Measurements from ENCODE around the gene CD200.
"Not testable (repeated sequence)": the region's sequence is repeated elsewhere in the genome, so short reads cannot be mapped to it uniquely, and the experiment has no call there.

CD200 gene

DNA sequence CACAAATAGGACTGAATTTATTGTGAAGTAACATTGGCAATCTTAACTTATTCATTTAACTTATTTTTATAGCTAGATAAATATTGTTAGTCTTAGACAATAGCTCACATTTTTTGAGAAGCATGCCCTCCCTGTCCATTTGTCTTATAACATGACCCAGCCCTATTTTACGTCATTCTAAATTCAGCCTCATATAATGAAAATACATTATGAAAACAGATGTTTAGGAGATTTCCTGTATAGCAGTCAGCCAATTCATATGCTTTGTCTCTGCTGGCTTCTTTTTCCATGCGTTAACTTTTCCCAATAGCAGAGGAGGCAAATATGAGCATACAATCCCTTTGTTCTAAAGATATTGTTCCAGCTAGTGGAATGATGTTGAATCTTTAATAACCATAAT lies 29.3 kb downstream of the CD200 start:
- DNase-seq, result no peak

- no peak for DNase-seq
Measured at GRCh38 chr3:112364291-112364690, 31.3 kb downstream of the CD200 start.

DNA sequence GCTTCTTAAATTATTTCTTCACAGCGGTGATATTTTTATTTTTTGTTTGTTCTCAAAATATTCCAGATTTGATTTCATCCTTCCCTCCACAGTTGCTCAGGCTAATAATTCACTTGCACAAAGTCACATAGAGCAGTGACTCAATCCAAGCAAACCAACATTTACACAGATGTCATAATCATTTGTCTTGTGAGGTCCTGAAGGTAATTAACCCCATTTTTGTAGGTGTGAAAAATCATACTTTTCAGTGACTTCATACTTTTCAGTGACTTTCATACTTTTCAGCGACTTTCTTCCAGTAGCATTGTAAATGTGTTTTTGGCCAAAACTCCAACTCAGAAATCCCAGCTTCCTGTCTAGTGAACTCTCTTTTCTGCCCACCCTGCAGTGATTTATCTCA lies 32.1 kb downstream of the CD200 start:
- DNase-seq, result no peak

DNA sequence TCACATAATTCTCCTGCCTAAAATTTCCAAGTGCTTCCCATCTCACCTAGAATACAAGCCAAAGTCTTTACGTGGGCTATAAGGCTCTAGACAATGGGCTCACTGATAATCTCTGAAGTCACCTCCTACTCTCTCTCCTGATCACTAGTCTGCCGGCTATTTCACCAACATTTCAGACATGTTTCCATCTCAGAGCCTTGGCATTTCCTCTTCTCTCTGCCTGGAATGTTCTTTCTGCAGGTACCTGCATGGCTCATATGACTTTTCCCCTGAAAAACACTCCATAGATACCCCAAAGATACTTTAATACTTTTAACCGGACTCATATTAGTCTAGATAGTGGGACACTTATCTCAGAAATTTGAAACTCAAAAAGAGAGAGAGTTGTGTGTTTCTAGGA lies 32.7 kb downstream of the CD200 start:
- DNase-seq, result no peak

- DNase-seq, result no peak
Measured at GRCh38 chr3:112366522-112366921, 33.6 kb downstream of the CD200 start.

- DNase-seq, result no peak
Measured at GRCh38 chr3:112371569-112371968, 38.6 kb downstream of the CD200 start.

- peak; percentile 36 for DNase-seq
Measured at GRCh38 chr3:112372396-112372795, 39.4 kb downstream of the CD200 start.

DNA sequence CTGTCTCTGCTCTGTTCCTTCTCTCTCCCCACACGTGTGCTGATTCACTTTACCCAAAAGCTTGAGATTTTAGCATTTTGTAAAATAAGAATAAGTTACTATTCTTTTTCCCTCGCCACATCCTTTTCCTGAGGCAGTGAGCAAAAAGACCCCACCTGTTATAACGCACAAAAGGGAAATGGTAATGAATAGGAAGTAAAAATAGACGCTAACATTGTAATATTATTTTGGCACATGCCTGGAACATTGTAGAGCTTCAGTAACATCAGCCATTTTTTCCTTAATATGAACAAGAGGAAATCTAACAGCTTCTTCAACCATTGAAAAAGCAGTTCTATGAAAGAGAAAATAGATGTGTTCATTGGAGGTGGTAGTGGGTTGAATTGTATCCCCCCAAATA lies 40.5 kb downstream of the CD200 start:
- DNase-seq, result no peak

GRCh38 chr3:112373924-112374323 lies 41.0 kb downstream of the CD200 start:
- no peak for DNase-seq

GRCh38 chr3:112374333-112374734 lies 41.4 kb downstream of the CD200 start:
- peak; percentile 29 for DNase-seq

- DNase-seq, result no peak
Measured at GRCh38 chr3:112375117-112375516, 42.2 kb downstream of the CD200 start.

GRCh38 chr3:112376241-112376911 lies 43.4 kb downstream of the CD200 start:
- DNase-seq, result no peak

DNA sequence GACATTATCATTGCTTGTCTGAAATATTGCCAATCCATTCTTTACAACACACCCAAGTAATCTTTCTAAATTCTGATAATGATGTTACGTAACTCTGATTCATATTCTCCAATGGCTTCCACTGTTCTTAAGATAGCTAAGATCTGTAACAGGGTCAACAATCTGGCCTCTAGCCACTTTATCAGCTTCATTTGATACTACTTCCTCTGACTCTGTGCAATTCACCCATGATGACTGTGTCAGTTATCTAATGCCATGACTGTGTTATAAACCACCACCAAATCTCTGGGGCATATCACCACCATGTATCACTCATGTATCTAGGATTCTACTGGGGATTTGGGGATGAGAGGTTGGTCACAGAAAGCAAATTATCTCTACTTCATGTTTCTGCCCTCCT lies 44.0 kb downstream of the CD200 start:
- DNase-seq, result peak; percentile 26

DNA sequence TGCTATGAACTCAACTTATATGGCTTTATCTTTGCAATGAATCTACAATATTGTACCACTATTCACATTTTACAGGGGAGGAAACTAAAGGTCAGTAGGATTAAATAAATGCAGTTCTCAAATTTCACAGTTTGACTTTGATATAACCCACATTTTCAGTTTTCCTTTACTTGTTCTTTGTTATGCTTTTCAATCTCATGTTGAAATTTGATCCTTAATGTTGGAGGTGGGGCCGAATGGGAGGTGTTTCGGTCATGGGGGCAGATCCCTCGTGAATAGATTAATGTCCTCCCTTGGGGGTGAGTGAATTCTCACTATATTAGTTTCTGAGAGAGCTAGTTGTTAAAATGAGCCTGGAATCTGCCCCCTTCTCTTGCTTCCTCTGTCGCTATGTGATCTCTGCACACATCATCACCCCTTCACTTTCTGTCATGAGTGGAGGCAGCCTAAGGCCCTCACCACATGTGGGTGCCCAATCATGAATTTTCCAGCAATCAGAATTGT lies 44.7 kb downstream of the CD200 start:
- DNase-seq, result no peak

DNA sequence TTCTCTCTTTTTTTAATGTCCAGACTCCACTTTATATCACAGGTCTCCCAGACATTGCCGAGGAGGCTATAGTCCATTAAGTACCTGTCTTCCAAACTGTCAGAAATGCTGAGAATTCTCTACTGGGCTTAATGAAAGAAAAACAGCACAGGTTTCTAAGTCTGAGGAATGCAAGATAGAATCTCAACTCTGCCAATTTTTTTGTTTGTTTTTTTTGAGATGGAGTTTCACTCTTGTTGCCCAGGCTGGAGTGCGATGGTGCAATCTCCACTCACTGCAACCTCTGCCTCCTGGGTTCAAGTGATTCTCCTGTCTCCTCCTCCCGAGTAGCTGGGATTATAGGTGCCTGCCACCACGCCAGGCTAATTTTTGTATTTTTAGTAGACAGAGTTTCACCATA lies 45.4 kb downstream of the CD200 start:
- not testable (repeated sequence) for DNase-seq

DNA sequence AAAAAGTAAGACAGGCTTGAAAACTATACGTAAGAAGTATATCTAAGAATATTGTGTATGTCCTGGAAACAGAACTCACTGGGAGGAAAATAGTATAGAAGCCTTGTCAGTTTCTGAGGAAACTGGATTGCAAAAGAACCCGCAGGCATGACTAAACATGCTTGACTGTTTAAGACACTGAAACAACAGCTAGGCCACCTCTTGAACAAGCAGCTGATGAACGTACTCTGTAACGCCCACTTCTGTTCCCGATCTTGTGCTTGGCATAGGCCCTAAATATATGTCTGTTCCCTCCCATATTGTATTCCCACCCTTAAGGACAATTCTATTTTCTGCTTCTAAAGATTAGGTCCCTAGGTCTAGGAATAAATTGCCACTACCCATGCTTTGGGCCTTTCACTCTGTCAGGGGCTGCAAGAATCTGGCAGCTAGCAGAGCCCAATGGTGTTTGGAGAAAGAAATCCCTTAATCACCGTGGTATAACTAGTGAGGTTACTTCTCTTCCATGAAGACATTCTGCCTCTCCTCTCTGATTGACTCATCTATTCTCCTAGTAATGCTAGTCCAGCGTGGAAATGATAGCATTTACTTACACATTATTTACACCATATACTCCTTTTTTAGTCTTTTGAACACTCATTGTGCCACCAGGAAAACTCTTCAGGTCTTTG lies 46.2 kb downstream of the CD200 start:
- DNase-seq, result peak; percentile 90

- no peak for DNase-seq
Measured at GRCh38 chr3:112381673-112382542, 49.0 kb downstream of the CD200 start.

DNA sequence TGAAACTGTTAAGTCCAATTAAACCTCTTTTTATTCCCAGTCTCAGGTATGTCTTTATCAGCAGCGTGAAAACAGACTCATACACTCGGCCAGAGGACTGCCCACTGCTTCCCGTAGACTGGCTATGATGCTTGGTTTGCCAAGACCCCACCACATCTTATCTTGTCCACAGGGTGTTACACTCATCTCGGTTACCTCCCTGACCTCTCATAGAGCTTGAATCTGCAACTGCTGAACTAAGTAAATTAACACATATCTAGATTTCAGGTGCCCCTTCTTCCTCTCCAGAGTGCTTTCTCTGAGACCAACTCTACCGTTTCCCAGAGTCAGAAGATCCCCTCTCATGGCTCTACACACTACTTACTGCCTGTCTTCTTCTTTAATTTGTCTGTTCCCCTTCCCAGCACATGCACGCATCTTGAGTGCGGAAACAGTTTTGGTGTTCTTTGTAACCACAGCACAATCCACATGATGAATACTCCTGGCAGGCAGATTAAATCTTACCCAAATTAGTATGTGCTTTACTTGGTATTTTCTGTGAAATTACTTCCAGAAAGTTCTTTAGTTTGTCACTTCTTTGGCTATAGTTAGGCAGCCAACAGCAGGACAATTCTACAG lies 49.7 kb downstream of the CD200 start:
- DNase-seq, result no peak

DNA sequence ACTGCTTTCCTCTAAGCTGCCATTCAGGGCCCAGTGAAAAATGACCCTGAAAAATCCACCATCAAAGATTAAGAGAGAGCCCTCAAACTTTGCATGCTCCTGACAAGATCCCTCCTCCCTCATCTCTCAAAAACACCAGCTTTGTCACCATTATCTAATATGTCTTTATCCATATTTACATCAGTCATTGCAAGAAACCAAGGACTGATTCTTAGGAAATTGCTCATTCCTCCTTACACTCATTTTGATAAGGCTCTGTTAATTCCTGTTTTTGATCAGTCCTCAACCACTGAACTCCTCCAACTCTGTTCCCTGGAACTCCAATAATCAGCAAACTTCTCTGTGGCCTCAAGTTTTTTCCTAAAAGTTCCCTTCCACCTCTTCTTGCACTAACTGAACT lies 51.8 kb downstream of the CD200 start:
- no peak for DNase-seq

GRCh38 chr3:112388972-112389371 lies 56.0 kb downstream of the CD200 start:
- no peak for DNase-seq

- no peak for DNase-seq
Measured at GRCh38 chr3:112389961-112390360, 57.0 kb downstream of the CD200 start.

DNA sequence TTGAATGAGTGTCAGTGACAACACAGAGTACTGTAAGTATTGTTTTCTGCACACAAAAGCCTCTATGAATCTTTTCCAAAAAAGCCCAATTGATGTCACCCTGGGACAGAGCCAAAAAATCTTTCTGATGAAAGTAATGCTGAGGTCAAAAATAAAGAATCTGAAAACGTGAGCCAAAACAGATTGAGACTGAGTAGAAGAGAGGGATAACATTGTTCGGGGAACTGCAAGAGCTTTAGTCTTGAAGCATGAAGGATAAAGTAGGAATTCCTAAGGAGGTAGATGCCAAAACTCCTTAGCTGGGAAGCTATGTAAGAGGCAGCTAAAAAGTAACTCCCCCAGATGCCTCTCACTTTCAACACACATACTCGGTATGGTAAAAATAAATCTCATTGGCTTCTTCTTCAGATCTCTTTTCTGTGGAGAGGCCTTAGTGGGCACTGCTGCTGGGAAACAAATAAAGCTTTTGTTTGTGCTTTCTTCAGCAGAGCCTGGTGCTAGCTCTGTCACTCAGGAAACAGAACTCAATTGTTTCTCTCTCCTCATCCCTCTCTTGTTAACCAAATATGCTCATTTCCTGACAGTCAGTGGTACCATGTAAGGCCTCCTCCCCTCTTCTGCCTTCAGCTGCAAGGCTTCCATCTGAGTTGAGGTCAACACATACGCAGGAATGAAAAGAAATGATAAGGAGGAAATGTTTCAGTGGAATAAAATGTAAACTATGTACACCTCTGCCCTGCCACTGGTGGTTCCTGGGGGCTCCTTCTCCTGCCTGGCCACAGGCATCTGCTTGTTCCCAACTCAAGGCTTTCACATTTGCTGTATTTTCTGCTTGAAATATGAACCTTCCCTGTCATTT lies 58.1 kb downstream of the CD200 start:
- DNase-seq, result no peak

Data from GF-D8 (cell line).